Activated T-cell treated with anti-CD3 and anti-CD28 coated beads, Interleukin-2, amount 50 U/mL, for 72 hours (primary cell): ENCODE results near the gene LRRIQ4. TPM values are rescaled to one million over a fixed set of nuclear protein-coding genes. Genes with fewer than 3 reads are reported as not detected.
A peak's percentile ranks its signal among the peaks of the same experiment; 100 is the strongest.

ENCODE experiments used
- ATAC-seq, 2 donors: fragments of 150-1000 bp; cut with Tn5 transposase; replicated peaks in 1 of 2; 2 replicates each; pipeline ENCODE4 v1.10.0; 2021; ENCODE audit warnings: moderate library complexity in 2 of 2, mild to moderate bottlenecking in 1 of 2
- DNase-seq, 2 donors: peaks; one replicate each; pipeline ENCODE4 v3.0.0; 2021 to 2022; ENCODE audit warnings: mixed read lengths in 1 of 2
- H3K27ac Mint-ChIP-seq: one replicate; pipeline ENCODE4 v1.8.0; 2022; ENCODE audit warnings: mild to moderate bottlenecking, moderate library complexity, mixed read lengths
- H3K27me3 Mint-ChIP-seq: one replicate; pipeline ENCODE4 v1.8.0; 2022; ENCODE audit warnings: low read depth, mixed read lengths
- H3K36me3 Mint-ChIP-seq, 2 donors: one replicate each; pipeline ENCODE4 v1.8.0; 2022; ENCODE audit warnings: mixed read lengths in 2 of 2, mild to moderate bottlenecking in 1 of 2; ENCODE audit not compliant: insufficient read depth in 2 of 2
- H3K4me1 Mint-ChIP-seq: one replicate; pipeline ENCODE4 v1.8.0; 2022; ENCODE audit warnings: low read depth, mixed read lengths
- H3K4me3 Mint-ChIP-seq, 2 donors: one replicate each; pipeline ENCODE4 v1.8.0; 2022; ENCODE audit warnings: mild to moderate bottlenecking in 2 of 2, mixed read lengths in 2 of 2, moderate library complexity in 2 of 2
- H3K9me3 Mint-ChIP-seq, 2 donors: one replicate each; pipeline ENCODE4 v1.8.0; 2022; ENCODE audit warnings: mixed read lengths in 2 of 2
- total RNA-seq, 2 donors: library from RNA; stranded (reverse); gene quantifications; one replicate each; pipeline ENCODE4 v1.2.3, GENCODE V29; 2022

Gene LRRIQ4
- total RNA-seq, 2 donors from 2014 or later, result 0.22 TPM; not detected in 1

DNA sequence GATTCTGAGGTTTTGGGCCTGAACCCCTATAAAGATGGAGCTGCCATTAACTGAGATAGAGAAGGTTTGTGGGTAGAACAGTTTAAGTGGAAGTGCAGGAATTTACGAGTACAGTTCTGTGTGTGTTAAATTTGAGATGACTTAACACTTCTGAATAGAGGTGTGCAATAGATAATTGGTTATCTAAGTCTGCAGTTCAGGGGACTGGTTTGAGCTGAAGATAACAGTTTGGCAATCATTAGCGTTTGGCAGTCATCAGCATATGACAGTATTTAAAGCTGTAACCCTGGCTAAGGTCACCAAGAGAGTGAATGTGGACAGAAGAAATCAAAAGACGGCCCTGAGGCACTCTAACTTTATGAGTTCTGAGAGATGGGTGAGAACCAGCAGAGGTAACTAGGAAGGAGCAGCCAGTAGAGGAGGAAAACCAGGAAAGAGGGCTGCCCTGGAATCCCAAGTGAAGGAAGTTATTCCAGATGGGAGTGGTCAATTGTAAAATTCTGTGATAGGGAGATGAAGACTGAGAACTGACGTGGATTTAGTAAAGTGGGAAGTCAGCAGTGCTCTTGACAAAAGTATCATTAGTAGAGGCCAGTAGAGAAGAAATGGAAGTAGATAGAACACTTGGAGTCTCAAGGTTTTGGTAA, 31.3 kb upstream of the LRRIQ4 start:
- peaks cover 55% of the 10 kb centered on the region for H3K4me1 Mint-ChIP-seq
- no peaks in the 10 kb centered on the region for H3K27me3 Mint-ChIP-seq
- peaks cover 19 to 50% of the 10 kb centered on the region in 2 donors for H3K36me3 Mint-ChIP-seq
- H3K27ac Mint-ChIP-seq, result peak overlapping the region; percentile 85
- H3K9me3 Mint-ChIP-seq, result no peaks in the 10 kb centered on the region
- no peak for DNase-seq
- ATAC-seq, result no peak
- no peak overlapping the region for H3K4me3 Mint-ChIP-seq

DNA sequence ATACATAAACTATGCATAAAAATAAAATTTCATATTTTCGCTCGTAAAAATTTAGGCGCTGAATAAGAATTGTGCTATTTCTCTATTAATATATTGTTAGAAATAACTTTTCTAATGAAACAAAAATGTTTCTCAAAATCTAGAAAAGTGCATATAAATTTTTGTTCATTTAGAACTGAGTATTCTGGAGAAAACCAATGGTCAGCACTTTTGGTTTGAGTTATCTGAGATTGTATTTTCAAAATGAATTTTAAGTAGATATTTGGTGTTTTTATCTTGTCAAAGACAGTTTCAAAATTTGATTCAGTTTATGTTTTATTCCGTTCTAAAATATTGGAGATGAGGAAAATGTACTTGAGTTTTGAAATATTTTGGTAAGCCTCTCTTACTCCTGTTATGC, 25.6 kb upstream of the LRRIQ4 start:
- no peak overlapping the region for H3K4me3 Mint-ChIP-seq
- no peaks in the 10 kb centered on the region for H3K27me3 Mint-ChIP-seq
- H3K36me3 Mint-ChIP-seq, result peaks cover 0 to 28% of the 10 kb centered on the region in 2 donors
- ATAC-seq, result no peak
- no peaks in the 10 kb centered on the region for H3K9me3 Mint-ChIP-seq
- H3K4me1 Mint-ChIP-seq, result peaks cover 28% of the 10 kb centered on the region
- H3K27ac Mint-ChIP-seq, result no peak overlapping the region
- DNase-seq, result no peak

DNA sequence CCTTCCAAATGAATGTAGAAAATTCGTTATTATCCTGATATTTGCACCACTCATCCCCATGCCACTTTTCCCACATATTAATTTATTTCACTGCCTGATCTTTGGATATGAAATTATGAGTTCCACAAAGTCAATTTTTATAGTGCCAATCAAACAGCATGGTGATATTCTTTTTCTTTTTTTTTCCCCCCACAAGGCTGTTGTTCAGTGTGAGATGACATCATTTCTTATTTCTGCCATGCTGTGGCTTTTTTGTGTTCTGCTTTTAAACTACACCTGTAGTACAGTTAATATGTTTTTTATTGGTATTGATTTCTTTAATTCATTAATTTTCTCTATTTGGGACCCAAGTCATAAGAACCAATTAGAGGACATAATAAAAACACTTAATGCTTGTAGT, 24.9 kb upstream of the LRRIQ4 start:
- no peak for DNase-seq
- Mint-ChIP-seq H3K4me1 (peaks cover 28% of the 10 kb centered on the region), H3K36me3 (peaks cover 0 to 24% of the 10 kb centered on the region in 2 donors), H3K27ac (peak overlapping the region; percentile 61), H3K27me3 (no peaks in the 10 kb centered on the region), H3K9me3 (no peaks in the 10 kb centered on the region), H3K4me3 (no peak overlapping the region)
- no peak for ATAC-seq

DNA sequence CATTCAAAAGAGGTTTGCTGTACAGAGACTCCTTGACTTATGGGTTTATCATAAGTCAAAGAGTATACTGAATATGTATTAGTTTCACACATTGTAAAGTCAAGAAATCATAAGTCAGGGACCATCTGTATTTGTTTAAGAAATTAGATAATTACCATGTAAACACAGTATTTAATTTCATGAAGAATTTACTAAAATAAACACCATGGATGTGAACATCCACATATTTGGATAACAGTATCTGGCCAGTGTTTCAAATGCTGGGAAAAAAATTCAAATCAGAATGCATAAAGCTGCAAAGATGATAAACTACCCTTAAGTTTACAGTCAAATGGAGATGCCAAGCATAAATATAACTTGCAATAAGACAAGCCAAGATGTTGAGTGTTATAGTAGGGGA, 22.5 kb upstream of the LRRIQ4 start:
- Mint-ChIP-seq H3K36me3 (peaks cover 0 to 21% of the 10 kb centered on the region in 2 donors), H3K27ac (no peak overlapping the region), H3K27me3 (no peaks in the 10 kb centered on the region), H3K4me1 (peaks cover 28% of the 10 kb centered on the region), H3K4me3 (no peak overlapping the region), H3K9me3 (no peaks in the 10 kb centered on the region)
- no peak for DNase-seq
- ATAC-seq, result no peak

DNA sequence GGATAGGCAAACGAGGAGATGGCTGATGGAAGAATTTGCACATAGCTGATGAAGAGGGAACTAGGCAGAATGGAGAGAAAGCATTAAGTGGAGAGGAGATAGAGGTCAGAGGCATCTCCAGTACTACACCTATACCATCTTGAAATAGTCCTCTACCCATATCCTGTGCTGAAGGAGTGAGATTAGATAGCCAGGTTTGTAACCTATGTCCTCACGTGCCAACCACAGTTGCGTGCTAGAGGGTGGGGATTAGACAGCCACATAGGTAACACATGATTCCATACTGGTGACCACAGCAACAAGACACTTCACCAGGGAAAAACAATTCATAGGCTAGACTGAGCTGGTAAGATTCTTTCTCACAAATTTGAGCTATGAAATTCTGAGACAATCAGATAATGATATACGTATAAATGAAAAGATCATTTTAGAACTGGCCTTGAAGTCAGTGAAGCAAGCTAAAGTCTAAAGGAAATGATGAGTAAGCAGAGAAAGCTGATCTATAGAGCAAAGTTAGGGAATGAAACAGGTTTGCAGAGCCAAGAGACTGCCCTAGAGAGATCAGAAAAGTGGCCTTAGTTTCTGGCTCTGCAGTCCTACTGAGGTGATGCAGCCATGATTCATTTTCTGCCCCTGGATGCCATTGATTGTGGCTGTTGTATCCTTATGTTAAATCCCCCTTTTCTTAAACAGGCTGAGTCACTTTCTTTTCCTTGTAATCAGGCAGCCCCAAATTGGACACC, 21.8 kb upstream of the LRRIQ4 start:
- Mint-ChIP-seq H3K4me1 (peaks cover 22% of the 10 kb centered on the region), H3K4me3 (no peak overlapping the region), H3K36me3 (peaks cover 0 to 17% of the 10 kb centered on the region in 2 donors), H3K27ac (no peak overlapping the region), H3K9me3 (no peaks in the 10 kb centered on the region), H3K27me3 (no peaks in the 10 kb centered on the region)
- no peak for ATAC-seq
- DNase-seq, result no peak

DNA sequence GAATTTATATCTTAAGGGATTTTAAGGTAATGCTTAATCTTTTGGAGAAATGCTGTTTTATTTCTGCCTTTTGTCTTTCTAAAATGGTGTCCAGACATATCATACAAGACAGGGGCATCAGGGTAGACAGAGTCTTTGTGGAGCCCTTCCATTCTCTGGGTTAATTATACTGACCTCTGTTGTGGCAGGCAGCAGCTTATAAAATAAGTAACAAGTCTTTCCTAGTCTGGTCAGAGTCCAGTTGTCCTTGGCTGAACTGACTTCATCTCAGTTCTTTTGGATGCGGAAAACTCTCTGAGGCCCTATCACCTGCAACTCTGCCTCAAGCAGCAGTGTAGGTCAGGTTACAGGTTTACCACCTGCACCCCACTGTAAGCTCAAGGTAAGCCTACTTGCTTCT, 20.3 kb upstream of the LRRIQ4 start:
- H3K4me1 Mint-ChIP-seq, result peaks cover 16% of the 10 kb centered on the region

DNA sequence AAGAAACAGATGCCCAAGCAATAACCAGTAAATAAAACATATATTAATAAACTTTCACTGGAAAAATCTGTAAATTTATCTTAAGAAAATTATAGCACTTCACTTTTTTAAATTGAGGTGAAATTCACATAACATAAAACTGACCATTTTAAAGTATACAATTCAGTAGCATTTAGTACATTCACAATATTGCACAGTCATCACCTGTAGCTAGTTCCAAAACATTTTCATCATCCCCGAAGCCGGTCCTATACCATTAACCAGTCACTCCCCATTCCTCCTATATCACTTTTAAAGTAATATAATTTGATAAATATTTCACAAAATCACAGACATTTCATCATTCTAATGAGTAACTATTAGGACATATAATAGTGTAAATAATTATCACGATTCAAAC, 8.0 kb upstream of the LRRIQ4 start:
- no peaks in the 10 kb centered on the region for H3K4me1 Mint-ChIP-seq
- peaks cover 0 to 4% of the 10 kb centered on the region in 2 donors for H3K36me3 Mint-ChIP-seq
- no peak for DNase-seq
- no peak overlapping the region for H3K27ac Mint-ChIP-seq
- H3K27me3 Mint-ChIP-seq, result no peaks in the 10 kb centered on the region
- no peak overlapping the region for H3K4me3 Mint-ChIP-seq
- no peak for ATAC-seq
- H3K9me3 Mint-ChIP-seq, result no peaks in the 10 kb centered on the region

More for the DNA sequence above, 20.3 kb upstream of the LRRIQ4 start:
- no peaks in the 10 kb centered on the region for H3K27me3 Mint-ChIP-seq
- H3K36me3 Mint-ChIP-seq, result peaks cover 0 to 10% of the 10 kb centered on the region in 2 donors
- H3K27ac Mint-ChIP-seq, result no peak overlapping the region
- no peaks in the 10 kb centered on the region for H3K9me3 Mint-ChIP-seq
- no peak for DNase-seq
- no peak overlapping the region for H3K4me3 Mint-ChIP-seq
- no peak for ATAC-seq

DNA sequence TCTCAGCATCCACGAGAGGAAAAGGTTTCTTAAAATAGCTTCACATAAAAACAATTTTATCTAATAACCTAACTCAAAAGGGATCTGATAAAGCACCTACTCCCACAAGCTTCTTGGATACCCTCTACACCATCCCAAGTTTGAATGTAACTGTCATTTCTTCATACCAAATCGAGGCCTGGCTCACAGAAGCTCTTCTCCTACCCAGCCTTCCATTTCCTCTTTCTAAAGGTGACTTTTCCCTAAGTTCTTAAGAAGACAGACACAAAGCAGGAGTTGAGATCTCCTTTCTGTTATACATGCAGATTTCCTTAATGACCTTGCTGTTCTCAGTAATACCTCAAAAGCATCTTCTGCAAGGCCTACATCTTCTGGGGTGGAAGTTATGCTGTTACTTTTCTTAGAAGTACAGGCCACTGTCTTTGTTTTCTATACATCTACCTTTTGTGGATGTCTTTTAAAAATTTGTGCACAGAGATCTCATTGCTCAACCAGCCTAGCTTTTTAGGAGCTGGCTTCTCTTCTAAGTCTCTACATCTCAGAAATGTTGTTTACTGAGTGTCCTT, 3.4 kb upstream of the LRRIQ4 start:
- Mint-ChIP-seq H3K27ac (no peak overlapping the region), H3K27me3 (no peaks in the 10 kb centered on the region), H3K9me3 (no peaks in the 10 kb centered on the region), H3K4me1 (peaks cover 25% of the 10 kb centered on the region), H3K36me3 (peaks cover 0 to 4% of the 10 kb centered on the region in 2 donors), H3K4me3 (no peak overlapping the region)
- ATAC-seq, result no peak
- DNase-seq, result no peak

DNA sequence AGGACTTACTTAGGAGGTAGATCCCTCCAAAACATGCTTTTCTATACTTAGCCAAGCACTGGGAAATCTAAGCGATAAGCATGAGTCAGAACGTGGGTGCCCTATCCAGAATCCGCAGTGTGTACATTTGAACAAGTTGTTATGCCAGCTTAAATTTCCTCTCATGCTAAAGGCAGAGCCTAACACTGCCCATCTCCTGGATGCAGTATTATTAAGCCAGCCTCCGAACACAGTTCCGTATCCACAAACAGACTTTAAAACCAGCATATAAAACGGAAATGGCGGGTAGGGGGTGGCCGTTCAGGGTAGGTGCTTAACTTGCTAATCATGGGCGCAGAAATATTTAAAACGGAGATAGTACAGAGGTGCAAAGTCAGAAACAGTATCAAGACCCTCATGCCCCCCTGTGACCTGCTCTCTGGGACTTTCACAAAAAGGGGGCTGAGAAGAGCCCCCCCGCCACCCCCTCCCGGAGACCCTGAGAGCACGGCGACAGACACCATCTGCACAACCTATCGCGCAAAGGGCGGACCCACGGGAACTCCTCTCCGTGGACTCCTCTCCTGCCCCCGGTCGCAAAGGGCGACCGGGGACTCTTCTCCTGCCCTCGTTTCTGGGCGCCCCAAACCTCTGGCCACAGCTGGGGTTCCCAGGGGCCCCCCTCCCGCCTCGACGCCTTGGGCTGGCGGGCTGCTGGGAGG, 889 bp upstream of the LRRIQ4 start:
- peaks cover 6 to 10% of the 10 kb centered on the region in 2 donors for H3K36me3 Mint-ChIP-seq
- no peaks in the 10 kb centered on the region for H3K27me3 Mint-ChIP-seq
- H3K4me3 Mint-ChIP-seq, result peak overlapping the region; percentile 90 to 91
- peak; percentile 20 to 28 for ATAC-seq
- peak in 1 of 2 donors; percentile 12 for DNase-seq
- peaks cover 27% of the 10 kb centered on the region for H3K4me1 Mint-ChIP-seq
- H3K27ac Mint-ChIP-seq, result peak overlapping the region; percentile 57
- peaks cover 5 to 6% of the 10 kb centered on the region in 2 donors for H3K9me3 Mint-ChIP-seq

DNA sequence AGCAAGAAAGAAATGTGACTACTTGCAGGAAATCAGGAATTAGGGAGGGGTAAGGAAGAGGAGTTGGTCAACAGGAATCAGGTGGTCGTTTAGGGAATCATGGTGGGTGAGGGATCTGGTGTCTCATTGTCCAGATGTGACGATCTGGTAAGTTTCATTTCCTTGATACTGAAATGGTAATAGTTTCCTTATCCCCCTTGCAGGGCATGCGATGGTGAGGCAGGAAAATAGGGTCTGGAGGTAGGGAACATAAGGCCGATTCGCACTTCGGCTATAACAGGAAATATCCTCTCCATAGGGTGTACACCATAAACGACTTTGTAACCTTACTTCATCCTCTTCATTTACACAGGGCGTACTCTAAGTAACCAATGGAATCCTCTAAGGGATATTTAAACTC, 608 bp downstream of the LRRIQ4 start:
- Mint-ChIP-seq H3K9me3 (peaks cover 5 to 6% of the 10 kb centered on the region in 2 donors), H3K36me3 (peaks cover 8 to 11% of the 10 kb centered on the region in 2 donors), H3K27me3 (peaks cover 10% of the 10 kb centered on the region), H3K4me3 (peak overlapping the region; percentile 90 to 91), H3K27ac (peak overlapping the region; percentile 72), H3K4me1 (peaks cover 27% of the 10 kb centered on the region)
- DNase-seq (no peak), ATAC-seq (no peak)

DNA sequence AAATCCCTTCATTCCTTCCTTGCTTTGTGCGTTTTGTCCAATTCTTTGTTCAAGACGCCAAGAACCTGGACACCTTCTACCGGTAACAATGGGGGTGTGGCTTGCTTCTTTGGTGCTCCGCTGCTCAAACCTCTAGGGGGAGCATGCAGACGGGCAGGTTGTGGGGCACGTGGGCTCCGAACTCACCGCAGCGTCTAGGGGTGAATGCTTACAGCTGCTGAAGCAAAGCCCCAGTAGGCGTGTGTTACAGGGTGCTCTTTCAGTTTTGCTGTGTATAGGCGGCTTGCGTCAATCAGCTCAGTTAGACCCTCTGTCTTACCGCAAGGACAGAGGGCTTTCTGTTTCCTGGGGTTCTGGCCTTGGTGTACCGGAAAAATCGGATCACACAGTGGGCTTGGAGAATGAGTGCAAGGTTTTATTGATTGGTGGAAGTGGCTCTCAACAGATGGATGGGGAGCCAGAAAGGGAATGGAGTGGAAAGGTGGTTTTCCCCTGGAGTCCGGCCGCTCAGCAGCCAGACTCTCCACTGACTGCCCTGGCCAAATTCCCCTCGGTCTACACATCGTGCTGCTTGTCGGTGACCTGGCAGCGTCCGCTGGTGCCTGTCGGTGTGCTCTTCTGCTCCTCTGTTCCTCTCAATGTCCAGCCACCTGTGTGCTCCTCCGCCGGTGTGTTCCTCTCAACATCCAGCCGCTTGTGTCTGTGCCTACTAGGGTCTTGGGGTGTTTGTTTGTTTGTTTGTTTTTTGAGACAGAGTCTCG, 1.3 kb downstream of the LRRIQ4 start:
- ATAC-seq (peak; percentile 83), DNase-seq (peak; percentile 82 to 88)
- Mint-ChIP-seq H3K4me3 (peak overlapping the region; percentile 90 to 91), H3K27ac (peak overlapping the region; percentile 72), H3K4me1 (peaks cover 27% of the 10 kb centered on the region), H3K9me3 (peaks cover 5 to 6% of the 10 kb centered on the region in 2 donors), H3K36me3 (peaks cover 8 to 11% of the 10 kb centered on the region in 2 donors), H3K27me3 (peaks cover 14% of the 10 kb centered on the region)

DNA sequence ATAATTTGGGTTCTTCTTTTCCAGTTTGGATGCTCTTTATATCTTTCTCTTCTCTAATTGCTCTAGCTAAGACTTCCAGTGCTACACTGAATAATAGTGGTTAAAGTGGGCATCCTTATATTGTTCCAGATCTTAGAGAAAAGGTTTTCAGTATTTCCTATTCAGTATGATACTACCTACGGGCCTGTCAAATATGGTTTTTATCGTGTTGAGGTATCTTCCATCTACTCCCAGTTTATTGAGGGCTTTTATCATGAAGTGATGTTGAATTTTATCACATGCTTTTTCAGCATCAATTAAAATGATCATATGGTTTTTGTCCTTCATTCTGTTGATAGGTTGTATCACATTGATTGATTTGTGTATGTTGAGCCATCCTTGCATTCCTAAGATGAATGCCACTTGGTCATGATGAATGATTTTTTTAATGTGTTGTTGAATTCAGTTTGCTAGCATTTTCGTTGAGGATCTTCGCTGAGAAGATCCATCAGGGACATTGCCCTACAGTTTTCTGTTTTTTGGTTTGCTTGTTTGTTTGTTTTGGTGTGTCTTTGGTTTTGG, 3.0 kb downstream of the LRRIQ4 start:
- Mint-ChIP-seq H3K4me3 (no peak overlapping the region), H3K4me1 (peaks cover 27% of the 10 kb centered on the region), H3K27me3 (peaks cover 14% of the 10 kb centered on the region), H3K9me3 (peaks cover 5 to 6% of the 10 kb centered on the region in 2 donors), H3K27ac (no peak overlapping the region), H3K36me3 (peaks cover 8 to 11% of the 10 kb centered on the region in 2 donors)
- DNase-seq, result no peak
- no peak for ATAC-seq
